Natural killer cell treated with Interleukin-12 subunit alpha and Interleukin-12 subunit beta and Interleukin-15 and Interleukin-18, amount 100 ng/mL, for 72 hours (primary cell): Measurements from ENCODE around the gene ITPKB. TPM values are rescaled to one million over a fixed set of nuclear protein-coding genes. Genes with fewer than 3 reads are reported as not detected.

Source experiments
- ATAC-seq, 2 donors: fragments of 150-1000 bp; cut with Tn5 transposase in 1 of 2; sonication (Bioruptor Pico), chemical (Tn5 transposase) in 1 of 2; 2 replicates each; pipeline ENCODE4 v1.10.0; 2021
- DNase-seq: peaks from one replicate; pipeline ENCODE4 v3.0.0; 2022; ENCODE audit warnings: low spot score
- H3K27ac Mint-ChIP-seq, 2 donors: 1 replicate in 1 of 2; 2 replicates in 1 of 2; pipeline ENCODE4 v1.8.0; 2022; ENCODE audit warnings: mixed read lengths in 2 of 2, mild to moderate bottlenecking in 1 of 2, moderate library complexity in 1 of 2
- H3K27me3 Mint-ChIP-seq, 2 donors: 1 replicate in 1 of 2; 2 replicates in 1 of 2; pipeline ENCODE4 v1.8.0; 2022; ENCODE audit warnings: mixed read lengths in 2 of 2
- H3K36me3 Mint-ChIP-seq: one replicate; pipeline ENCODE4 v1.8.0; 2022; ENCODE audit warnings: mixed read lengths
- H3K4me1 Mint-ChIP-seq, 2 donors: 1 replicate in 1 of 2; 2 replicates in 1 of 2; pipeline ENCODE4 v1.8.0; 2022; ENCODE audit warnings: low read depth in 2 of 2, mixed read lengths in 2 of 2, mild to moderate bottlenecking in 1 of 2
- H3K4me3 Mint-ChIP-seq: one replicate; pipeline ENCODE4 v1.8.0; 2022; ENCODE audit warnings: mixed read lengths
- H3K9me3 Mint-ChIP-seq: 2 replicates; pipeline ENCODE4 v1.8.0; 2022; ENCODE audit warnings: mixed read lengths
- total RNA-seq, 2 donors: library from RNA; stranded (reverse); gene quantifications; one replicate each; pipeline ENCODE4 v1.2.3, GENCODE V29; 2022

The ITPKB gene
- total RNA-seq, 2 donors from 2014 or later, result 27.2 to 35.2 TPM

- peak overlapping the region; percentile 93 for H3K4me3 Mint-ChIP-seq
- H3K36me3 Mint-ChIP-seq, result peaks cover 2% of the 10 kb centered on the region
- ATAC-seq (no peak), DNase-seq (no peak)
- H3K27me3 Mint-ChIP-seq, result no peaks in the 10 kb centered on the region
- no peaks in the 10 kb centered on the region for H3K9me3 Mint-ChIP-seq
- H3K4me1 Mint-ChIP-seq, result peaks cover 86 to 88% of the 10 kb centered on the region in 2 donors
- peak overlapping the region; percentile 90 to 91 for H3K27ac Mint-ChIP-seq
Observed at GRCh38 chr1:226678251-226678650, 60.8 kb downstream of the ITPKB start.

- Mint-ChIP-seq H3K9me3 (no peaks in the 10 kb centered on the region), H3K27me3 (no peaks in the 10 kb centered on the region), H3K27ac (peak overlapping the region; percentile 90 to 91), H3K36me3 (no peaks in the 10 kb centered on the region), H3K4me3 (peak overlapping the region; percentile 80), H3K4me1 (peaks cover 84 to 86% of the 10 kb centered on the region in 2 donors)
- peak; percentile 79 to 80 for ATAC-seq
- DNase-seq, result peak; percentile 79
Observed at GRCh38 chr1:226677027-226678020, 61.8 kb downstream of the ITPKB start.

DNA sequence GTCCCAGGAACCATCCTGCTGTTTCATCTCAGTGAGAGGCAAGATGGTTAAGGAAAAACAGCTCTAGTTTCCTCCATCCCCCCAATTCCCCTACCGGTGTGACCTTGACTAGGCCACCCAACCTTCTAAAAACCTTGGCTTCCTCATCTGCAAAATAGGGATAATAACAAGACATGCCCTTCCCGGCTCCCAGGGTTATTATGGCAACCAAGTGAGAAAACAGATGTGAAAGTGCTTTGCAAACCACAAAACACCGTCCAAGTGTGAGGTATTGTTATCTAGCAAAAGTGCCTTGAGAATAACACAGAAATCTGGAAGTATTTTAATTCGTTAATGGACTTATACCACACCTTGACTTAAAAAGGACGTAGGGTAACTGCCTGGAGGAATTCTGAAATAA is 62.7 kb downstream of the ITPKB start:
- ATAC-seq, result no peak
- Mint-ChIP-seq H3K4me1 (peaks cover 82 to 88% of the 10 kb centered on the region in 2 donors), H3K4me3 (peak overlapping the region; percentile 96), H3K9me3 (no peaks in the 10 kb centered on the region), H3K27me3 (no peaks in the 10 kb centered on the region), H3K36me3 (peaks cover under 1% of the 10 kb centered on the region), H3K27ac (peak overlapping the region; percentile 90 to 91)
- DNase-seq, result no peak

- Mint-ChIP-seq H3K36me3 (peaks cover 4% of the 10 kb centered on the region), H3K4me3 (peak overlapping the region; percentile 96), H3K9me3 (no peaks in the 10 kb centered on the region), H3K4me1 (peaks cover 79 to 88% of the 10 kb centered on the region in 2 donors), H3K27ac (peak overlapping the region; percentile 90 to 91), H3K27me3 (no peaks in the 10 kb centered on the region)
- ATAC-seq, result no peak
- no peak for DNase-seq
Observed at GRCh38 chr1:226675715-226676357, 63.2 kb downstream of the ITPKB start.

DNA sequence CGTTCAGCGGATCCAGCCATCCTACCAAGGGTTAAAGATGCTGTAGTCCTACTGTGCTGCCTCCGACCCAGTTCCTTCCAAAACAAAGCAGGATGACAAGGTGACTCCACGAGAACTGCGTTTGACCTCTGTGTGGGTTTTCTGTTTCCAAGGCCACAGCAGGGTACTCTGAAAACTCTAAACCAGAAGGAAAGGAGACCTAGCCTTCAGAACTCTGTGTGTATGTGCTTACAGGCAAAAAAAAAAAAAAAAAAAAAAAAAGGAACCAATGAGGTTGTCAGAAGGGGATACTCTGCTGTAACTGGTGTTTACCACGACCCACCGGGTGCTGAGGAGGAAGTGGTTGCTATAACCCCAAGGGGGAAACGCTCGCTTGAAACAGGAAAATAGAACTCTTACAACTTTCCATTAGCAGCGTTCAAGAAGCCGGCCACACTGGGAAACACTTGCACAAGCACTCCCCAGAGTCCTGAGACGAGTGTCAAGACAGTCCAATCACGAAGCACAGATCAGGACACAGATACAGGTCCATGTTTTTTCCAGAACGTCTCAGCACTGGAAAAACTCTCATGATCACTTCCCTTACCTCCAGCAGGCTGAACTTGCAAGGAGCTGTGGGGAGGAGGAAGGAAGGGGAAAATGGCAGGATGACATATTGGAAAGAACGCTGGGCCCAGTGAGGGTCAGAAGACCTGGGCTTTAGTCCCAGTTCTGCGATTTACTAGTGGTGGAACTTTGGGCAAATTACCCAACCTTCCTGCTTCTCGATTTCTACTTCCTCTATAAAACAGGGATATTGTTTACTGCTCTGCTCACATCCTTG is 64.0 kb downstream of the ITPKB start:
- no peaks in the 10 kb centered on the region for H3K9me3 Mint-ChIP-seq
- H3K4me1 Mint-ChIP-seq, result peaks cover 72 to 83% of the 10 kb centered on the region in 2 donors
- peak overlapping the region; percentile 96 for H3K4me3 Mint-ChIP-seq
- ATAC-seq, result peak; percentile 85 to 89
- H3K36me3 Mint-ChIP-seq, result peaks cover 4% of the 10 kb centered on the region
- peak overlapping the region; percentile 90 to 91 for H3K27ac Mint-ChIP-seq
- peak; percentile 88 for DNase-seq
- no peaks in the 10 kb centered on the region for H3K27me3 Mint-ChIP-seq

GRCh38 chr1:226672339-226672762 is 66.7 kb downstream of the ITPKB start:
- Mint-ChIP-seq H3K27me3 (no peaks in the 10 kb centered on the region), H3K27ac (peak overlapping the region; percentile 61 to 91), H3K4me1 (peaks cover 50 to 62% of the 10 kb centered on the region in 2 donors), H3K4me3 (no peak overlapping the region), H3K36me3 (peaks cover 4% of the 10 kb centered on the region), H3K9me3 (no peaks in the 10 kb centered on the region)
- ATAC-seq (no peak), DNase-seq (no peak)

GRCh38 chr1:226671277-226671676 is 67.8 kb downstream of the ITPKB start:
- Mint-ChIP-seq H3K36me3 (peaks cover 4% of the 10 kb centered on the region), H3K27ac (peak overlapping the region; percentile 41 to 61), H3K9me3 (no peaks in the 10 kb centered on the region), H3K4me1 (peaks cover 50 to 64% of the 10 kb centered on the region in 2 donors), H3K4me3 (no peak overlapping the region), H3K27me3 (no peaks in the 10 kb centered on the region)
- DNase-seq (no peak), ATAC-seq (no peak)

- no peaks in the 10 kb centered on the region for H3K9me3 Mint-ChIP-seq
- H3K4me1 Mint-ChIP-seq, result peaks cover 50 to 64% of the 10 kb centered on the region in 2 donors
- peaks cover 4% of the 10 kb centered on the region for H3K36me3 Mint-ChIP-seq
- ATAC-seq, result no peak
- no peak overlapping the region for H3K27ac Mint-ChIP-seq
- no peaks in the 10 kb centered on the region for H3K27me3 Mint-ChIP-seq
- DNase-seq, result no peak
- H3K4me3 Mint-ChIP-seq, result no peak overlapping the region
Observed at GRCh38 chr1:226670073-226670472, 69.0 kb downstream of the ITPKB start.

DNA sequence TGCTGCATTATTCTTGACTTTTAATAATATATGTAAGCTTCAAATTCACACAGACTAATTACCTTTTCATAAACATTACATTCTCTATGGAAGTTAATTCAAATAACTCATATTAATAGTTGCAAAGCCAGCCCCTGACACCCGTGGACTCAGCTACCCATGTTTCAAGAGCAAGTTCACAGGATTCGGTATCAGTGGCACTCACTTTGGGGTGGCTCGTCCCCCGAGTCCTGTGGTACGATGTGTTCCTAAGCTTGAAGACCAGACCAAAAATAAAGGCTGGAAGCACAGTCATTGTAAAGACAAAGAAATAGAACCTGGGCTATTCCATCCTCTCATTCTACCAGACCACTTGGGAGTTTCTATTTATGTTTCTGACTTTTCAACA is 70.9 kb downstream of the ITPKB start:
- Mint-ChIP-seq H3K4me1 (peaks cover 62 to 65% of the 10 kb centered on the region in 2 donors), H3K27ac (peak overlapping the region in 1 of 2 donors; percentile 25), H3K36me3 (peaks cover 4% of the 10 kb centered on the region), H3K27me3 (no peaks in the 10 kb centered on the region), H3K4me3 (no peak overlapping the region), H3K9me3 (no peaks in the 10 kb centered on the region)
- no peak for ATAC-seq
- no peak for DNase-seq

DNA sequence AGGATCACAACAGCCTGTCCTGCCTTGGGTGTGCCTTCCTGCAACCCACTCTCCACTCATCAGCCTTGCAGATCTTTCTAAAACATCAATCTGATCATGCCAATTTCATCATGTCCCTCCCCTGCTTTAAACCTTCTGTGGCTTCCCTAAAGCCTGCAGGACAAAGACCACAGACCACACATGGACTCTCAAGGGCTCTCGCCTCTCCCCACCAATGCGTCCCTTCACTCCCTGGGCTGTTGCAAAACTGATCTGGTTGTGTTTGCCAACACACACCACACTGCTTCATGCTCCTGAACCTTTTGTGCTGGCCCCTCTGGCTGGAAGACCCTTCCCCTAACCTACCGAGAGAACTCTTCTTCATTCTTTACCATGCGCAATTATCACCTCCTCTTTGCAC is 72.4 kb downstream of the ITPKB start:
- ATAC-seq, result no peak
- H3K27me3 Mint-ChIP-seq, result no peaks in the 10 kb centered on the region
- H3K36me3 Mint-ChIP-seq, result peaks cover 4% of the 10 kb centered on the region
- no peaks in the 10 kb centered on the region for H3K9me3 Mint-ChIP-seq
- peak overlapping the region; percentile 25 for H3K27ac Mint-ChIP-seq
- no peak for DNase-seq
- H3K4me3 Mint-ChIP-seq, result peak overlapping the region; percentile 32
- H3K4me1 Mint-ChIP-seq, result peaks cover 66 to 68% of the 10 kb centered on the region in 2 donors

DNA sequence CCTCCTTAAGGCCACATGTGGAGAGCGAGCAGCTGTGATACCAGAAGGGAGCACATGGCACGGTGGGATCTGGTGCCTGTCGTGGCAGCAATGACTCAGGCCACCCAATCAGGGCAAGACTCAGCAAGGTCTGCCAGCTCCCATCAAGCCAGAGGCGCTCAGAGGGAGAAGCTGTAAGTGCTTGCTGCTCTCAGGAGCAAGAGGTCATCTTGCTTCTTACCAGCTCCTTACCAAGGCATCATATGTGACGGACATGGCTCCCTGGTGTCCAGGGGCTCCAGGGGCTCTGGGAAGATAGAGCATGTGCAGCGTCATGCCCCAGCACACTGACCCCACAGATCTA is 72.9 kb downstream of the ITPKB start:
- peak overlapping the region; percentile 25 to 78 for H3K27ac Mint-ChIP-seq
- ATAC-seq (no peak), DNase-seq (no peak)
- peaks cover under 1% of the 10 kb centered on the region for H3K36me3 Mint-ChIP-seq
- no peaks in the 10 kb centered on the region for H3K27me3 Mint-ChIP-seq
- H3K4me1 Mint-ChIP-seq, result peaks cover 66 to 68% of the 10 kb centered on the region in 2 donors
- no peak overlapping the region for H3K4me3 Mint-ChIP-seq
- no peaks in the 10 kb centered on the region for H3K9me3 Mint-ChIP-seq

GRCh38 chr1:226665505-226666163 is 73.4 kb downstream of the ITPKB start:
- Mint-ChIP-seq H3K36me3 (no peaks in the 10 kb centered on the region), H3K27me3 (no peaks in the 10 kb centered on the region), H3K4me1 (peaks cover 68 to 73% of the 10 kb centered on the region in 2 donors), H3K4me3 (peak overlapping the region; percentile 58), H3K9me3 (no peaks in the 10 kb centered on the region), H3K27ac (peak overlapping the region; percentile 25 to 78)
- no peak for ATAC-seq
- no peak for DNase-seq
